ENCODE measurements around the gene IDNK. TPM values are rescaled to one million over a fixed set of nuclear protein-coding genes. Genes with fewer than 3 reads are reported as not detected.

The IDNK gene
- total RNA-seq, 2 experiments from 2014 or later: 3.6 to 4.8 TPM

GRCh38 chr9:83622433-83622938 lies 457 bp upstream of the IDNK start:
- ChIA-PET CTCF (interaction anchor here (0.8 to 2.6 kb wide), 3 partner anchors 11 to 28 kb away, joined by 3 to 15 read pairs (median 4); no protein-coding TSS in a partner anchor), POLR2A (interaction anchor here (0.7 to 2.0 kb wide), 5 partner anchors 9 to 85 kb away, joined by 4 to 20 read pairs (median 5); partner anchors contain the start of gene UBQLN1)
- peaks cover 2% of the 10 kb centered on the region for H3K36me3 Mint-ChIP-seq (ENCODE audit: low read depth)
- H3K27ac Mint-ChIP-seq: peak overlapping the region; percentile 94
- H3K9me3 Mint-ChIP-seq: no peaks in the 10 kb centered on the region
- H3K27me3 Mint-ChIP-seq: no peaks in the 10 kb centered on the region
- H3K4me3 Mint-ChIP-seq: peak overlapping the region; percentile 82
- intact Hi-C loops (cut with micrococcal nuclease): loop anchor here (5.0 kb wide), 2 partner anchors 85 to 295 kb away; partner anchors contain the start of gene UBQLN1
- ATAC-seq (peak; percentile 57), DNase-seq (no peak)
- H3K4me1 Mint-ChIP-seq (ENCODE audit: low read depth): peaks cover 23% of the 10 kb centered on the region
- no peak for TF ChIP-seq CTCF (IDR thresholded peaks at IDR 0.05)

- peak; percentile 30 for DNase-seq
Observed at GRCh38 chr9:83623679-83624076, 735 bp downstream of the IDNK start.

GRCh38 chr9:83625178-83625577 lies 2.2 kb downstream of the IDNK start:
- ChIA-PET POLR2A (interaction anchor here (0.6 to 1.9 kb wide), 3 partner anchors 13 to 125 kb away, joined by 3 to 5 read pairs (median 3); no protein-coding TSS in a partner anchor), CTCF (interaction anchor here (1.4 to 2.6 kb wide), 3 partner anchors 12 to 287 kb away, joined by 4 to 12 read pairs (median 6); no protein-coding TSS in a partner anchor)
- no peak for TF ChIP-seq CTCF (IDR thresholded peaks at IDR 0.05)
- DNase-seq (no peak), ATAC-seq (no peak)
- Mint-ChIP-seq H3K27ac (peak overlapping the region; percentile 6), H3K9me3 (no peaks in the 10 kb centered on the region), H3K27me3 (no peaks in the 10 kb centered on the region), H3K4me3 (no peak overlapping the region), H3K4me1 (ENCODE audit: low read depth) (peaks cover 23% of the 10 kb centered on the region), H3K36me3 (ENCODE audit: low read depth) (peaks cover 17% of the 10 kb centered on the region)
- intact Hi-C loops (cut with micrococcal nuclease): no loop called here

More at GRCh38 chr9:83623679-83624076, 735 bp downstream of the IDNK start:
- Mint-ChIP-seq H3K9me3 (no peaks in the 10 kb centered on the region), H3K27ac (peak overlapping the region; percentile 91), H3K36me3 (ENCODE audit: low read depth) (peaks cover 6% of the 10 kb centered on the region), H3K27me3 (no peaks in the 10 kb centered on the region), H3K4me1 (ENCODE audit: low read depth) (peaks cover 23% of the 10 kb centered on the region), H3K4me3 (peak overlapping the region; percentile 82)
- POLR2A ChIA-PET: interaction anchor here (1.0 to 2.0 kb wide), 10 partner anchors 13 to 297 kb away, joined by 3 to 20 read pairs (median 4); partner anchors contain the start of genes KIF27 and UBQLN1
- CTCF ChIA-PET: interaction anchor here (0.8 to 2.6 kb wide), 8 partner anchors 14 to 288 kb away, joined by 3 to 12 read pairs (median 4); partner anchors contain the start of gene UBQLN1
- TF ChIP-seq CTCF (IDR thresholded peaks at IDR 0.05): no peak
- intact Hi-C loops (cut with micrococcal nuclease): loop anchor here (5.0 kb wide), 2 partner anchors 84 to 294 kb away; partner anchors contain the start of gene UBQLN1
- ATAC-seq: peak; percentile 26

GRCh38 chr9:83628540-83628939 lies 5.6 kb downstream of the IDNK start:
- no peak for DNase-seq
- Mint-ChIP-seq H3K4me3 (no peak overlapping the region), H3K27ac (no peak overlapping the region), H3K4me1 (ENCODE audit: low read depth) (peaks cover 16% of the 10 kb centered on the region), H3K9me3 (no peaks in the 10 kb centered on the region), H3K36me3 (ENCODE audit: low read depth) (peaks cover 20% of the 10 kb centered on the region), H3K27me3 (no peaks in the 10 kb centered on the region)
- intact Hi-C loops (cut with micrococcal nuclease): no loop called here
- ChIA-PET CTCF (interaction anchor here (1.3 to 1.5 kb wide), 2 partner anchors 8 to 20 kb away, joined by 4 to 5 read pairs; no protein-coding TSS in a partner anchor), POLR2A (interaction anchor here (1.0 kb wide), 1 partner anchor 12 kb away, joined by 3 read pairs; no protein-coding TSS in a partner anchor)
- no peak for ATAC-seq
- no peak for TF ChIP-seq CTCF (IDR thresholded peaks at IDR 0.05)
